Stimulated activated naive CD8-positive, alpha-beta T cell treated with anti-CD3 and anti-CD28 coated beads, Interleukin-15, amount 100 ng/mL, for 72 hours (primary cell): Measurements from ENCODE around the gene TMEM132C.

Experiments used
- ATAC-seq: fragments of 150-1000 bp; cut with Tn5 transposase; 2 replicates; pipeline ENCODE4 v1.10.0; 2021; ENCODE audit warnings: mild to moderate bottlenecking, moderate library complexity
- DNase-seq, 2 donors: peaks; one replicate each; pipeline ENCODE4 v3.0.0; 2021 to 2022
- H3K27ac Mint-ChIP-seq, 2 donors: one replicate each; pipeline ENCODE4 v1.8.0; 2022; ENCODE audit warnings: mild to moderate bottlenecking in 2 of 2, mixed read lengths in 2 of 2, moderate library complexity in 2 of 2
- H3K27me3 Mint-ChIP-seq: one replicate; pipeline ENCODE4 v1.8.0; 2022; ENCODE audit warnings: mixed read lengths
- H3K4me1 Mint-ChIP-seq: one replicate; pipeline ENCODE4 v1.8.0; 2022; ENCODE audit warnings: mild to moderate bottlenecking, mixed read lengths
- H3K4me3 Mint-ChIP-seq, 2 donors: one replicate each; pipeline ENCODE4 v1.8.0; 2022; ENCODE audit warnings: mild to moderate bottlenecking in 2 of 2, mixed read lengths in 2 of 2, moderate library complexity in 1 of 2
- H3K9me3 Mint-ChIP-seq, 2 donors: one replicate each; pipeline ENCODE4 v1.8.0; 2022; ENCODE audit warnings: mixed read lengths in 2 of 2

TMEM132C gene

DNA sequence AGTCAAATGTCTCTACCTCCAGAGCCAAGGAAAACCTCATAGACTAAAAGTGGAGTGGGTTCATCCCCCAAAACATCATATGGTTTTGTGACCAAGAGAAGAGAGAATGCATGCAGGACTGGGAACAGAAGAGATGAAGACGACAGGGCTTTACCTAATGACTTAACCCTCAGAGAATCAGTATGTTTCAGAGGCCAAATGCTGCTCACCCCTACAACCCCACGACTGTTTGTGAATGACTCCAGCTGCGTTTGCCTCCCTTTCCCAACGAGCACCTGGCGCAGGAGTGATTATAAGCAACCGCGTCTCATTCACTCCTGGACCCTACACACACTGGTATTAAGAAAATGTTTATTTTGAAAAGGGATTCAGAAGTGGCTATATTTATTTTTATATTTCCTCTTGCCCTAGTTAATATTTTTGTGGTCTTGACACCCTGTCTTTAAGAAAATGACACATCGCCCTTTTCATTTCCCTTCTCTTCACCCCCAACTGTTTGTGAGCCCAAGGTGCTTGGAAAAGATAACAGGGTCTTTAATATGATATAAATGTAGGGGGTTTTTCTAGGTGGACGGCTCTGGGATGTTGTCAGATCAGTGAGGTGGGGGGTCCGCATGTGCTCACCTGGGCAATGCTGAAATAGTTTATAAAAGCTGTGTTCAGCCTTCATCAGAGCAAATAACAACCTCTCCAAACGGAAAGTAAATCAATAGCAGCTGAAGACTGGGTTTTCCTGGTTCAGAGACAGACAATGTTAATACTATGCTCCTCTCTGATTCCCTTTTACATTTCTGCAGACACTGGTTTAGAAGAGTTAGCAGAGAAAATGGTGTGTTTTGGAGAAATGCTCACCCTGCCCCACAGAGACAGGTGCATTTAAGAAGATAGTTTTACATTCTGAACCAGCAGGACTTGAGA, 479.1 kb downstream of the TMEM132C start:
- H3K4me3 Mint-ChIP-seq, result no peak overlapping the region
- H3K27me3 Mint-ChIP-seq, result peaks cover 25% of the 10 kb centered on the region
- no peaks in the 10 kb centered on the region for H3K9me3 Mint-ChIP-seq
- DNase-seq (no peak), ATAC-seq (no peak)
- no peak overlapping the region for H3K27ac Mint-ChIP-seq
- no peaks in the 10 kb centered on the region for H3K4me1 Mint-ChIP-seq

DNA sequence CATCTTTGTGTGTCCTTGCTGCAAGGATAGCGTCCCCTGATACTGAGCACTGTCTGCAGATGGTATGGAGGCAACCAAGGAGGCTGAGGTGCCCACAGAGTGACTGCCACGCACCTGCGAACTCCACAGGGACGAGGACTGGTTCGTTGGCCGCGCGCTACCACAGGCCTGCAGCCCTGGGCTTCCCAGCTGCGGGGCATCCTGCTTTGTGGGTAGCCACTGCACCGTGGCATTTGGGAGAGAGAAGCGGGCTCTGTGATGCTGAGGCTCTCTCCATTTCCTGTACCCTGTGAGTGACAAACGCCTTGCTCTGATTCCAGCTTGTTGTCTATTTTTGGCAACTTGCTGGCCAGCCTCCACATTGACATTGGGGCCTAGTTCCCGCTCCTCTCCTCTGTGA, 480.5 kb downstream of the TMEM132C start:
- ATAC-seq (no peak), DNase-seq (no peak)
- no peak overlapping the region for H3K27ac Mint-ChIP-seq
- no peaks in the 10 kb centered on the region for H3K4me1 Mint-ChIP-seq
- H3K9me3 Mint-ChIP-seq, result no peaks in the 10 kb centered on the region
- H3K4me3 Mint-ChIP-seq, result no peak overlapping the region
- H3K27me3 Mint-ChIP-seq, result peaks cover 18% of the 10 kb centered on the region

DNA sequence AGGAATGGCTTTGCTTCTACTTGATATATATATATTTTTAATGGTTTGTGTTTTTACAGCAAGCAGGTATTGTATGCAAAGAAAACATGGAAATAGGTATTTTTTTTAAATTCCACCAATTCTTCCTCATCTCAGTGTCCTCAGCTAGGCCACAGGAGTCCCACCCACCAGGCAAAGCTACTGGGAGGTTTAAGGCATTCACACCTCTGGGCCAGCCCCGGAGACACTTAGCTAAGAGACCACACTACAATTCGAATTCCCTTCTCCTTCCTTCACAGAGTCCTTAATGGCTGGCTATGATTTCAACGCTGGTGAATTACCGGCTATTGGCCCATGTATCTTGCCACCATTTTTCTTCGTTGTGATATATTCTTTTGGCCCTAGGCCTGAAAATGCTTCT, 485.4 kb downstream of the TMEM132C start:
- no peak for DNase-seq
- Mint-ChIP-seq H3K9me3 (no peaks in the 10 kb centered on the region), H3K4me1 (no peaks in the 10 kb centered on the region), H3K27me3 (no peaks in the 10 kb centered on the region), H3K4me3 (no peak overlapping the region), H3K27ac (no peak overlapping the region)
- no peak for ATAC-seq

DNA sequence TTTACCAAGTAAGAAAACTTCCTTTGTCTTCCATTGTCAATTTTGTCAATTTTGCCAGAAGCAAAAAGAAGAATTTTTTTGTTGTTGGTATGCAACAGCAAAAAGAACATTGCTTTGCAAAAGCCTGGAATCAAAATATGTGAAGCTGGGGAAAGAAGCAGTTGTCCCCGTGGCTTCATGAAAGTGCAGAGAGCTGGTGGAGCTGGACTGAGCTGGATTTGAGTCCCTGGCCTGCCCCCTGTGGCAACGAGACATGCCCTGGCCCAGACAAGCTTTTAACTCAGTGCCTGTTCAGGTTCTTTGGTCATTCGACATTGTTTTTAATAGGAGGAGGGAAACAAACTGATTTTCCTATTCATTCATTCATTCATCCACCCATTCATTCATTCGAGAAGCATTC, 486.5 kb downstream of the TMEM132C start:
- no peak overlapping the region for H3K4me3 Mint-ChIP-seq
- no peaks in the 10 kb centered on the region for H3K9me3 Mint-ChIP-seq
- no peaks in the 10 kb centered on the region for H3K4me1 Mint-ChIP-seq
- H3K27ac Mint-ChIP-seq, result no peak overlapping the region
- DNase-seq (no peak), ATAC-seq (no peak)
- H3K27me3 Mint-ChIP-seq, result peaks cover 7% of the 10 kb centered on the region

DNA sequence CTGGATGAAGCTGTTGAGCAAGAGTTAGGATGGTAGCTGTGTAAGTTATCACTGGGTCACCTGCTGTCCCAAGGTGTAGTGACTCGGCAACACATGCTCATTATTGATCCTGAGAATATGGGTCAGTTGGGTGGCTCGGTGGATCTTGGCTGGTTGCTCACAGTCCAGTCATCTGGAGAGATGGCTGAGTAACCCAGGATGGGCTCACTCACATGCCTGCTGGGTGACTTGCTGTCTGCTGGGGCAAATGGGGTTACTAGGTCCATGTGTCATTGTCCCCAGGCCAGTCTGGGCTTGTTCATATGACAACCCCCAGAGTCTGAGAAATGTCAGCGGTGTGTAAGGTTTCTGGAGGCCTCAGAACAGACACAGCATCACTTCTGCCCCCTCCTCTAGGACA, 487.3 kb downstream of the TMEM132C start:
- peaks cover 7% of the 10 kb centered on the region for H3K27me3 Mint-ChIP-seq
- ATAC-seq (no peak), DNase-seq (no peak)
- no peak overlapping the region for H3K27ac Mint-ChIP-seq
- no peaks in the 10 kb centered on the region for H3K9me3 Mint-ChIP-seq
- H3K4me3 Mint-ChIP-seq, result no peak overlapping the region
- no peaks in the 10 kb centered on the region for H3K4me1 Mint-ChIP-seq

DNA sequence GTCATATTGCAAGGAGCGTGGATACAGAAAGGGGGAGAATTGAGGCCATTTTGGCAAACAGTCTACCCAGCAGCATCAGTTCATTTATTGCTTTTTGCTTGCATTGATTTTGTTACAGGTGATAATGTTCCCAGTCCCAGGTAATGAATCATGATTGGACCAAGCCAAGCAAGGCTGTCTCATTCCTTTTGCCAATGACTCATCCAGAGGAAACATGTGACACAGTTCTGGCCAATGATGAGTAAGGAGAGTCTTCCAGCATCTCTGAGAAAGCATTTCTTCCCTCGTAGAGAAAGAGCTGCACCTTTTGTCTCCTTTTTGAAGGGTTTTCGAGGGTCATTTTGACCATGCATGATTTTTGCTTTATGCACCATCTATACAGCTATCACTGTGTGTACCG, 488.6 kb downstream of the TMEM132C start:
- ATAC-seq (no peak), DNase-seq (no peak)
- Mint-ChIP-seq H3K9me3 (no peaks in the 10 kb centered on the region), H3K27me3 (peaks cover 15% of the 10 kb centered on the region), H3K27ac (no peak overlapping the region), H3K4me3 (no peak overlapping the region), H3K4me1 (no peaks in the 10 kb centered on the region)
